ENCODE measurements around the gene SCYL3. TPM values are rescaled to one million over a fixed set of nuclear protein-coding genes. Genes with fewer than 3 reads are reported as not detected.

The SCYL3 gene, protein sequence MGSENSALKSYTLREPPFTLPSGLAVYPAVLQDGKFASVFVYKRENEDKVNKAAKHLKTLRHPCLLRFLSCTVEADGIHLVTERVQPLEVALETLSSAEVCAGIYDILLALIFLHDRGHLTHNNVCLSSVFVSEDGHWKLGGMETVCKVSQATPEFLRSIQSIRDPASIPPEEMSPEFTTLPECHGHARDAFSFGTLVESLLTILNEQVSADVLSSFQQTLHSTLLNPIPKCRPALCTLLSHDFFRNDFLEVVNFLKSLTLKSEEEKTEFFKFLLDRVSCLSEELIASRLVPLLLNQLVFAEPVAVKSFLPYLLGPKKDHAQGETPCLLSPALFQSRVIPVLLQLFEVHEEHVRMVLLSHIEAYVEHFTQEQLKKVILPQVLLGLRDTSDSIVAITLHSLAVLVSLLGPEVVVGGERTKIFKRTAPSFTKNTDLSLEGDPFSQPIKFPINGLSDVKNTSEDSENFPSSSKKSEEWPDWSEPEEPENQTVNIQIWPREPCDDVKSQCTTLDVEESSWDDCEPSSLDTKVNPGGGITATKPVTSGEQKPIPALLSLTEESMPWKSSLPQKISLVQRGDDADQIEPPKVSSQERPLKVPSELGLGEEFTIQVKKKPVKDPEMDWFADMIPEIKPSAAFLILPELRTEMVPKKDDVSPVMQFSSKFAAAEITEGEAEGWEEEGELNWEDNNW
- total RNA-seq (10 to 100 TPM; 11.9 to 16.0 (median 13.6) TPM), polyA plus RNA-seq (1 to 10 TPM; 4.4 to 5.0 (median 4.6) TPM)
- long read RNA-seq, donor 1, full-length matches to known transcripts: 1 of 1 reads
- long read RNA-seq, donor 1, partial matches to known transcripts: 0 of 1 reads
- long read RNA-seq, donor 1, other reads (novel, unspliced or antisense): 0 of 1 reads
- long read RNA-seq, donor 2, full-length matches to known transcripts: 1 of 1 reads
- long read RNA-seq, donor 2, partial matches to known transcripts: 0 of 1 reads
- long read RNA-seq, donor 2, other reads (novel, unspliced or antisense): 0 of 1 reads

DNA sequence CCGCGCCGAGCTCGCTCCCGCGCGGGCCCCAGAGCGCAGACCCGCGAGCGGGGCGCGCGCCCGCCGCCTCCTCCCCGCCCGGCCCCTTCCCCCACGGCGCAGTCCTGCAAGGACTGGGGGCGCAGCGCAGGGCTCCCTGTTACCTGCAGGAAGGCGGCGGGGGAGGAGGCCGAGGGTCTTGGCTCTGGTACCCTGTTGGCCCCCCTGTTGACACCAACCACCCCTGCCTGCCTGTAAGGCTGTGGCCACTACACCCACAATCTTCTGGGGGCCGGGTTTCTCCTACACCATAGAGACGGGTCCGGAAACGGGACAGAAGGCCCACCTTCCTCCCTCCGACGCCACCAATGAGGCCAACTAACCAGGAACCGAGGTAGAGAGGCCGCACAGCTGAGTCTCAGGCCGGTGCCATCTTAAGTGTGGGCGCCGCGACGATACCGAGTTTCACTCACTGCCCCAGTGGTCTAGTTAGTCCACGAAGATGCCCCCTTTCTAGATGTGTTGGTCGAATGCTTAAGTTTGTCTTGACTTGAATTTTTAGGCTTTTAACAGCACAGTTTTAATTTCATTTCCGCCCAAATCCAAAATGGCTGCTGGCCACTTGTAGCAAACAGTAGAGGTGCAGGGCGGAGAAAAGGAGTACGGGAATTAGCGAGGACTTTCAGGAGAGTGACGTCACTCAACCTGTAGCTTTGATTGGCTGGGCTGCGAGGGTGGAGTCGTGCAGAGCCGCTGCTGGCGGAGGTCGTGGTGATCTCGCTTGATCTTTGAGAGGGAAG is at the start of gene SCYL3:
SCYL3 (minus strand) TSS at position 252 of the 779 bp plus-strand sequence. CDS start 5,056 bp downstream, outside the sequence.
- H3K4me1 ChIP-seq: peaks cover 9 to 47% (median 34%) of the 10 kb centered on the region in 6 donors
- H3K27ac ChIP-seq: peak within 1 kb of the TSS; percentile 95 to 99 (median 97)
- H3K9me3 ChIP-seq: no peaks in the 10 kb centered on the region
- intact Hi-C loops (cut with DNase I; ENCODE audit: low total_unique reads): no loop called here
- peak within 1 kb of the TSS; percentile 46 to 88 (median 73) for H3K4me3 ChIP-seq
- DNase-seq: peak; percentile 98
- 0% methylated on average over 27 to 52 of the region's 52 CpGs for WGBS, 5 donors
- H3K36me3 ChIP-seq: no peaks in the 10 kb centered on the region
- TF ChIP-seq CTCF (IDR thresholded peaks at IDR 0.05 in 8 of 11, conservative IDR thresholded peaks at IDR 0.05 in 3 of 11) (peak in 3 of 11 experiments; percentile 16 to 33 (median 19)), POLR2A (IDR thresholded peaks at IDR 0.05) (peak in 2 of 3 donors; percentile 12 to 53), POLR2AphosphoS5 (IDR thresholded peaks at IDR 0.05) (peak; percentile 82 to 91 (median 87))
- H3K27me3 ChIP-seq (replicated peaks in 1 of 7): peaks cover 0 to 9% (median 0%) of the 10 kb centered on the region in 7 donors

- H3K4me1 ChIP-seq: no peaks in the 10 kb centered on the region
- no peaks in the 10 kb centered on the region for H3K9me3 ChIP-seq
- H3K27me3 ChIP-seq (replicated peaks in 1 of 7): no peaks in the 10 kb centered on the region
- 75 to 96% (median 90%) methylated on average over 2 of the region's 2 CpGs for WGBS, 5 donors
- TF ChIP-seq POLR2AphosphoS5 (IDR thresholded peaks at IDR 0.05): no peak
- no peak for TF ChIP-seq CTCF (IDR thresholded peaks at IDR 0.05 in 8 of 11, conservative IDR thresholded peaks at IDR 0.05 in 3 of 11)
- no peak for TF ChIP-seq POLR2A (IDR thresholded peaks at IDR 0.05)
- H3K4me3 ChIP-seq: no peak overlapping the region
- no peak for DNase-seq
- H3K36me3 ChIP-seq: peaks cover 0 to 15% (median 3%) of the 10 kb centered on the region in 6 donors
- H3K27ac ChIP-seq: no peak overlapping the region
- intact Hi-C loops (cut with DNase I; ENCODE audit: low total_unique reads): no loop called here
Observed at GRCh38 chr1:169941982-169942830, 48.5 kb upstream of the SCYL3 start.

DNA sequence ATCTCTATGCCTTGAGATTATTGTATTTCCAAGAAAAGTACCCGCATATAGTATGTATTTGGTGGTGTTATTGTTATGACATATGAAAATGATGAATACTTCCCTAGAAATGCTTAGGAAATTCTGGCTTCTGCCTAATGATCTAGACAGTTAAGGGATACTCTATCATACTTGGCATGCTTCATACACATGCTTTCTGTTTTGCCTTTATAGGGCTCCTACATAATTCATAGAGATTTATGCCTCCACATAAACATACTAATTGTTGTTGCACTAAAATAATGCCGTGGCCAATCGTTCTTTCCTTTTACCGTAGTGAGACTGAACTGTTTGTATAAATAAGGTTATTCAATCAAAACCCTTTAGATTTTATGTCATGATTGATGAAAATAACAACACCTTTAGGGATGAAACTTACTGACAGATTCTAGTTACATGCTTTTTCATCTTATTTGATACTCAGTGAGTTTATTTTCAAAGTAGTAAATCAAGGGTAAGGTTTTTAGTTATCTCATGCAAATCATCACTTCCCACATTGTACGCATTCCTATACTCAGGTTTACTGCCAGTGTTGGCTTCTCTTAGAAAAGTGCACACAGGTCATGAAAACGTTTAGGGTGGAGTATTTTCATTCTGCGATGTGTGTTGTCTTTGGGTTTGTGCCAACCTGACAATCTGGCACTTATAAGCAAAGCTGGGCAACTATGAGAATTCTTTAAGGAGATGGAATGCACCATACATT is 40.5 kb upstream of the SCYL3 start:
- 72 to 79% (median 75%) methylated on average over 7 of the region's 7 CpGs for WGBS, 5 donors
- intact Hi-C loops (cut with DNase I; ENCODE audit: low total_unique reads): no loop called here
- no peaks in the 10 kb centered on the region for H3K27me3 ChIP-seq (replicated peaks in 1 of 7)

More for the DNA sequence above, 40.5 kb upstream of the SCYL3 start:
- no peaks in the 10 kb centered on the region for H3K36me3 ChIP-seq
- H3K4me3 ChIP-seq: no peak overlapping the region
- DNase-seq: no peak
- no peaks in the 10 kb centered on the region for H3K9me3 ChIP-seq
- TF ChIP-seq CTCF (IDR thresholded peaks at IDR 0.05 in 8 of 11, conservative IDR thresholded peaks at IDR 0.05 in 3 of 11) (no peak), POLR2A (IDR thresholded peaks at IDR 0.05) (no peak), POLR2AphosphoS5 (IDR thresholded peaks at IDR 0.05) (no peak)
- no peak overlapping the region for H3K27ac ChIP-seq
- H3K4me1 ChIP-seq: no peaks in the 10 kb centered on the region
